ENCODE results near the gene MGLL.
"Not testable (repeated sequence)": the region's sequence is repeated elsewhere in the genome, so short reads cannot be mapped to it uniquely, and the experiment has no call there.

The MGLL gene

GRCh38 chr3:127660621-127661251 is 161.6 kb downstream of the MGLL start:
- H3K9me3 Mint-ChIP-seq, result no peaks in the 10 kb centered on the region
- H3K4me3 Mint-ChIP-seq, result no peak overlapping the region
- no peaks in the 10 kb centered on the region for H3K4me1 Mint-ChIP-seq
- no peak overlapping the region for H3K27ac Mint-ChIP-seq (ENCODE audit: low read depth)
- ATAC-seq (replicated peaks; ENCODE audit: extremely low read depth, poor library complexity, severe bottlenecking) (no peak), DNase-seq (ENCODE audit: low spot score in 2 of 2) (no peak)
- H3K36me3 Mint-ChIP-seq (ENCODE audit: insufficient read depth), result peaks cover 4% of the 10 kb centered on the region
- H3K27me3 Mint-ChIP-seq, result no peaks in the 10 kb centered on the region

- DNase-seq (ENCODE audit: low spot score in 2 of 2), result no peak
- Mint-ChIP-seq H3K27ac (ENCODE audit: low read depth) (no peak overlapping the region), H3K4me3 (no peak overlapping the region), H3K36me3 (ENCODE audit: insufficient read depth) (peaks cover 3% of the 10 kb centered on the region), H3K27me3 (peaks cover 9% of the 10 kb centered on the region), H3K4me1 (no peaks in the 10 kb centered on the region), H3K9me3 (no peaks in the 10 kb centered on the region)
- ATAC-seq (replicated peaks; ENCODE audit: extremely low read depth, poor library complexity, severe bottlenecking), result no peak
These were observed 164.1 kb downstream of the MGLL start for GRCh38 chr3:127658234-127658633.

GRCh38 chr3:127656906-127657305 is 165.4 kb downstream of the MGLL start:
- H3K27ac Mint-ChIP-seq (ENCODE audit: low read depth), result no peak overlapping the region
- peaks cover 3% of the 10 kb centered on the region for H3K36me3 Mint-ChIP-seq (ENCODE audit: insufficient read depth)

GRCh38 chr3:127655641-127656040 is 166.7 kb downstream of the MGLL start:
- peaks cover 17% of the 10 kb centered on the region for H3K27me3 Mint-ChIP-seq
- H3K36me3 Mint-ChIP-seq (ENCODE audit: insufficient read depth), result peaks cover 1% of the 10 kb centered on the region
- DNase-seq (ENCODE audit: low spot score in 2 of 2), result no peak
- no peak overlapping the region for H3K4me3 Mint-ChIP-seq
- no peak overlapping the region for H3K27ac Mint-ChIP-seq (ENCODE audit: low read depth)
- no peaks in the 10 kb centered on the region for H3K9me3 Mint-ChIP-seq
- no peak for ATAC-seq (replicated peaks; ENCODE audit: extremely low read depth, poor library complexity, severe bottlenecking)
- no peaks in the 10 kb centered on the region for H3K4me1 Mint-ChIP-seq

More at GRCh38 chr3:127656906-127657305, 165.4 kb downstream of the MGLL start:
- ATAC-seq (replicated peaks; ENCODE audit: extremely low read depth, poor library complexity, severe bottlenecking) (no peak), DNase-seq (ENCODE audit: low spot score in 2 of 2) (no peak)
- Mint-ChIP-seq H3K4me1 (no peaks in the 10 kb centered on the region), H3K9me3 (no peaks in the 10 kb centered on the region), H3K4me3 (no peak overlapping the region), H3K27me3 (peaks cover 17% of the 10 kb centered on the region)

GRCh38 chr3:127654993-127655392 is 167.3 kb downstream of the MGLL start:
- not testable (repeated sequence) for H3K4me3 Mint-ChIP-seq; DNase-seq (ENCODE audit: low spot score in 2 of 2); H3K27ac Mint-ChIP-seq (ENCODE audit: low read depth)

GRCh38 chr3:127654374-127654773 is 167.9 kb downstream of the MGLL start:
- no peak for ATAC-seq (replicated peaks; ENCODE audit: extremely low read depth, poor library complexity, severe bottlenecking)
- Mint-ChIP-seq H3K9me3 (no peaks in the 10 kb centered on the region), H3K27ac (ENCODE audit: low read depth) (no peak overlapping the region), H3K27me3 (peaks cover 28% of the 10 kb centered on the region), H3K36me3 (ENCODE audit: insufficient read depth) (peaks cover 1% of the 10 kb centered on the region), H3K4me3 (no peak overlapping the region), H3K4me1 (no peaks in the 10 kb centered on the region)
- no peak for DNase-seq (ENCODE audit: low spot score in 2 of 2)

More at GRCh38 chr3:127654993-127655392, 167.3 kb downstream of the MGLL start:
- H3K4me1 Mint-ChIP-seq; H3K9me3 Mint-ChIP-seq; ATAC-seq (replicated peaks; ENCODE audit: extremely low read depth, poor library complexity, severe bottlenecking); H3K36me3 Mint-ChIP-seq (ENCODE audit: insufficient read depth): not testable (repeated sequence)
- peaks cover 22% of the 10 kb centered on the region for H3K27me3 Mint-ChIP-seq

GRCh38 chr3:127652246-127652995 is 169.9 kb downstream of the MGLL start:
- H3K4me1 Mint-ChIP-seq, result no peaks in the 10 kb centered on the region
- peaks cover 29% of the 10 kb centered on the region for H3K27me3 Mint-ChIP-seq
- no peaks in the 10 kb centered on the region for H3K9me3 Mint-ChIP-seq
- no peak for DNase-seq (ENCODE audit: low spot score in 2 of 2)
- H3K36me3 Mint-ChIP-seq (ENCODE audit: insufficient read depth), result peaks cover 1% of the 10 kb centered on the region
- no peak for ATAC-seq (replicated peaks; ENCODE audit: extremely low read depth, poor library complexity, severe bottlenecking)
- H3K4me3 Mint-ChIP-seq, result no peak overlapping the region
- no peak overlapping the region for H3K27ac Mint-ChIP-seq (ENCODE audit: low read depth)

GRCh38 chr3:127651516-127652172 is 170.7 kb downstream of the MGLL start:
- Mint-ChIP-seq H3K4me3 (no peak overlapping the region), H3K27me3 (peaks cover 29% of the 10 kb centered on the region), H3K27ac (ENCODE audit: low read depth) (no peak overlapping the region)

GRCh38 chr3:127650236-127650635 is 172.1 kb downstream of the MGLL start:
- DNase-seq (ENCODE audit: low spot score in 2 of 2) (no peak), ATAC-seq (replicated peaks; ENCODE audit: extremely low read depth, poor library complexity, severe bottlenecking) (no peak)
- Mint-ChIP-seq H3K27ac (ENCODE audit: low read depth) (no peak overlapping the region), H3K27me3 (peaks cover 29% of the 10 kb centered on the region), H3K4me1 (no peaks in the 10 kb centered on the region), H3K36me3 (ENCODE audit: insufficient read depth) (peaks cover 1% of the 10 kb centered on the region), H3K9me3 (no peaks in the 10 kb centered on the region), H3K4me3 (no peak overlapping the region)

More at GRCh38 chr3:127651516-127652172, 170.7 kb downstream of the MGLL start:
- DNase-seq (ENCODE audit: low spot score in 2 of 2) (no peak), ATAC-seq (replicated peaks; ENCODE audit: extremely low read depth, poor library complexity, severe bottlenecking) (no peak)
- Mint-ChIP-seq H3K36me3 (ENCODE audit: insufficient read depth) (peaks cover 1% of the 10 kb centered on the region), H3K9me3 (no peaks in the 10 kb centered on the region), H3K4me1 (no peaks in the 10 kb centered on the region)

GRCh38 chr3:127647845-127648204 is 174.5 kb downstream of the MGLL start:
- Mint-ChIP-seq H3K27ac (ENCODE audit: low read depth) (no peak overlapping the region), H3K4me3 (no peak overlapping the region), H3K27me3 (peaks cover 16% of the 10 kb centered on the region), H3K9me3 (no peaks in the 10 kb centered on the region), H3K36me3 (ENCODE audit: insufficient read depth) (no peaks in the 10 kb centered on the region), H3K4me1 (no peaks in the 10 kb centered on the region)
- DNase-seq (ENCODE audit: low spot score in 2 of 2) (no peak), ATAC-seq (replicated peaks; ENCODE audit: extremely low read depth, poor library complexity, severe bottlenecking) (no peak)

- Mint-ChIP-seq H3K27ac (ENCODE audit: low read depth) (no peak overlapping the region), H3K36me3 (ENCODE audit: insufficient read depth) (no peaks in the 10 kb centered on the region), H3K4me3 (no peak overlapping the region), H3K27me3 (peaks cover 12% of the 10 kb centered on the region), H3K9me3 (no peaks in the 10 kb centered on the region), H3K4me1 (no peaks in the 10 kb centered on the region)
- ATAC-seq (replicated peaks; ENCODE audit: extremely low read depth, poor library complexity, severe bottlenecking), result no peak
- DNase-seq (ENCODE audit: low spot score in 2 of 2), result no peak
These were observed 175.0 kb downstream of the MGLL start for GRCh38 chr3:127647166-127647844.

GRCh38 chr3:127646501-127647046 is 175.7 kb downstream of the MGLL start:
- Mint-ChIP-seq H3K27ac (ENCODE audit: low read depth) (no peak overlapping the region), H3K4me3 (no peak overlapping the region), H3K4me1 (no peaks in the 10 kb centered on the region), H3K36me3 (ENCODE audit: insufficient read depth) (no peaks in the 10 kb centered on the region), H3K27me3 (peaks cover 12% of the 10 kb centered on the region), H3K9me3 (no peaks in the 10 kb centered on the region)
- DNase-seq (ENCODE audit: low spot score in 2 of 2) (no peak), ATAC-seq (replicated peaks; ENCODE audit: extremely low read depth, poor library complexity, severe bottlenecking) (no peak)
